Right forelimb (tissue), 1 donor: ENCODE results near the gene TIMP2.
"Not testable (repeated sequence)": the region's sequence is repeated elsewhere in the genome, so short reads cannot be mapped to it uniquely, and the experiment has no call there.

Experiments used
- DNase-seq: peaks from one replicate; pipeline ENCODE4 v3.0.0-alpha.2; 2018

TIMP2 gene

DNA sequence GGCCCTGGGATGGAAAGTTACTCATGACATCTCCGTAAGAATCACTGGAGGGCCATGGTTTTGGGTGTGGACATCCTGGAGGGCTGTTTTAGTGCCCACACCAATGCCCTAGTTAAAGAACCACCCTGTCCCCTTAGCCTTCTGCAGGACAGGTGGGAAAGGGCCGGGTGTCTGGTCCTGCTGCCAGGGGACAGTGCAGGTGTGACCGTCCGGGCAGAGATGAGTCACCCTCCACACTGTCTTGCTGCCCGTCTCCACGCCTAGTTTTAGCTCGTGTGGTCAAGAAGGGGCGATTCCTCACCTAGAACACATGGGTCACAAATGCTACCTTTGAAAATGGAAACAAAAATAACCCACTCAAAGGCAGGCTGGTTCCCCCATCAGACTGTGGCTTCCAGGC is 39.2 kb downstream of the TIMP2 start:
- DNase-seq, result no peak

DNA sequence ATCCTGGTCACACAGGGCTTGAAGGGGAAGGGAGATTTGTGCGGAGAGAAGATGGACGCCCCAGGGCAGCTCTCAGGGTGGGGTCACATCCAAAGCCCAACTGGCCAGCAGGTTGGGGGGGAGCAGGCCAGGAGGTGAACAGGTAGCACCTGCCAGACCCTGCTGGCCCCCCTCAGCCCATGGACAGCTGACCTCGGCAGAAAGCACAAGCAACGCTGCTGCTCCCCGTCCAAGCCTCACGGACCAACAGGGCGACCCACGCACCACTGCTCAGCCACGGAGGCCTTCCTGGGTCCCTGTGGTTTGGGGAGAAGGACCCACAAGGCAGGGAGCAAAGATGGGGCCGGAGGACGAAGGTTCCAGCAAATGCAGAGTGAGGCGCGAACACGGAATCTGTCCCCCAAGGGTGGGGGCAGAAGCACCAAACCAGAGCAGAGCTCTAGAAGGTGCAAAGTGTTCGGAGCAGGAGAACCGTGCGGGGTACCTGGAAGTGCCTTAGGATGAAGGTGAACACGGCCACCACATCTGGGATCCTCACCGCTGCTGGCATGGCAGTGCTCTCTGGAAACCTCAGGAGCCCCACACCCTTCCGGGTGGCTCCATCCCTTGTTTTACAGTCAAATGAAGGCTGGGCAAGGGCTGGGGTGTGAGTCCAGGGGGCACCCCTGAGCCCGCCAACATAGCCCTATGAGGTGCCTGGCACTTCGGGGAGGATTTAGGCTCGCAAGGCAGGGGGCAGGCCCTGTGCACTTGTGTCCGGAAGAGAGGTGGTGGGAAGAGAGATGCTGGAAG is 40.1 kb downstream of the TIMP2 start:
- DNase-seq, result no peak

DNA sequence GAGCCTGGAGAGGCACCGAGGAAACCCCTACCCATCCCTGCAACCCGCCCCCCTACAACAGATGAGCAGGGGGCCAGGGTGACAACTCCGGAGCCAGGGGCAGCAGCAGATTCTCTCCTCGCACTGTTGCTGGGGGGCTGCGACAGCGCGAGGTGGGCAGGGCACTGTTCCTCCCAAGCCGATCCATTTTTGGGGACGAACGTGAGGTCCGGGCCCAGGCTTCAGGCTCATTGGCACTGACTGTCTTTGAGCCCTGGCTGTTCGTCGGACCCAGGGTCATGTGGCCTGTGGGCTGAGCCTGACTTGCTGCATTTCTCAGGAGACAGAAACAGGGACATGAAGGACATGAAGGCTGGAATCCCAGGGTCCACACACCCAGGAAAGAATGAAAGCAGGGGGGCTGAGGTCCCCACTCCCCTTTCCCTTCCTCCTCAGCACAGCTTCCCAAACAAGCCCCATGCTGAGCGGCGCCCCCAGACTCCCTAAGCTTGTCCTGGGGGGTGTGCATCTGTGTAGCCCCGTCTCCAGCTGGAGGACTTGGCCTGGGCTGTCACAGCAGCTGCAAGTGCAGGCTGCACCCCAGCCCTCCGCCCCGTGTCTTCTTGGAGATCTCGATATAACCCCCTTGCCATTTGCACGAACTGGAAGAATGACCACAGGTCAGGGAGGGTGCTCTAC is 40.9 kb downstream of the TIMP2 start:
- peak; percentile 70 for DNase-seq

DNA sequence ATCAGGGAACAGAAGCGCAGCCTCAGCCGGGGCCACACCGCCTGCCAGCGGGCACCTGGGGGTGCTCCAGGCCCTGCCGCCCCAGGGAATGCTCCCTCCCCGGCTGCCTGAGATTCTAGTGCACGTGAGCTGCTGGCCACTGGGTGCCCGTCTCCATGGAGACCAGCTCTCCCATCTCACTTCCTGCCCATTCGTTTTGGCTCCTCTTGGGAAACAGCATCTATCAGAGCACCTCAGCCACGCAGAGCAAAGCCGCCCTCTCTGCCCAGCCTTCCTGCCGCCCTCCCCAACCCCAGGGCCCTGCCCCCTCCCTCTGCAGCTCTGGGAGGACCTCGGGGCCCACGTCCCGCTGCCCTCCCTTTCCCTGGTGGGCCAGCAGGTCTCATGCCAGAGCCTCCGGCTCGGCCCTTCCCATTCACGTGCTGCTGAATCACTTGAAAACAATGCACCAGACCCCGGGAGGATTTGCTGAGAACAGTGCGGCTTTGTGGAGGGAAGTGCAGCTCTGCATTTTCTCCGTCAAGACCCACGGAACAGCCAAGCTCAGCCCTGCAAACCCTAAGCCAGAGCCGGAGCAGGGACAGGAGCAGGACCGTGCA is 41.6 kb downstream of the TIMP2 start:
- peak; percentile 84 for DNase-seq

DNA sequence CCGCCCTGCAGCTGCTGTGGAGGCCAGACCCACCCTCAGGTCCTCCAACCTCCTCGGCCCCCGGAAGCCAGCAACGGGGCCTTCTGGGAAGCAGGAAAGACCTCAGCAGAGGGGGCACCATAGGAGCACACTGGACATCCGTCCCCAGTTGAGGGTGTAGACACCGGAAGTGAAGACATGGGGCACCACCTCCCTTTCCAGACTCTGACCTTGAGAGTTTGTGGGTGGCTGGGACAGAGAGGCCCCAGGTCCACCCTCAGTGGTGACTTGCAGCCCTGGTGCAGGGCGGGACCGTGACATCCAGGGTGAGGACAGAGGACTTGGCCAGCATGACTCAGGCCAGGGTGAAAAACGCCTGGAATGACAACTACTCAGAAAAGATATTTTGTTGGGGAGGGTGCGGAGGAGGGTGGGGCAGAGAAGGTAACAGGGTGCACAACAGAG is 42.1 kb downstream of the TIMP2 start:
- peak; percentile 76 for DNase-seq

DNA sequence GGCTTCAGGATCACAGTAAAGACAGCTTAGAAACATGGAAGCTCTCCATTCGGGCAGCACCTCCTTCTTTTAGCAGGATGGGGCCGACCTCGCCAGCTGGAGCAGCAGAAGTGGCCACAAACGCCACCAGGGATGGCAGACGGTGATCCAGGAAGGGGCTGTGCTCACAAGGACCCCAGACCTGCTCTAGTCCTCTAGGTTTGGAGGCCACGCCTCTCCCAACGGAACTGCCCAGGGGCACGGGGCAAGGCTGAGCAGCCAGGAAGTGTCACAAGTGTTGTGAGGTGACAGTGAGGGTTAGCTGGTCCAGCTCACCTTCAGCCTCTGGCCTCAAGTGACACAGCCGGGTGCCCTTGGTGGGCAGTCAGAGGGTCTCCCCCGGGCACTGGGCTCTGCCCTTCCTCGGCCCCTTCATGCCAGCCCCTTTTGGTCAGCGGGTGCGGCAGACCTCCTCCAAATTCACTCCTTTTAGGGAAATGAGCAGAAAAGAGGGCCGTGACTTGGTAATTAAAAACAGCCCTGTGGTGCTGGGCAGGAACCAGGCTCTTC is 42.6 kb downstream of the TIMP2 start:
- no peak for DNase-seq

DNA sequence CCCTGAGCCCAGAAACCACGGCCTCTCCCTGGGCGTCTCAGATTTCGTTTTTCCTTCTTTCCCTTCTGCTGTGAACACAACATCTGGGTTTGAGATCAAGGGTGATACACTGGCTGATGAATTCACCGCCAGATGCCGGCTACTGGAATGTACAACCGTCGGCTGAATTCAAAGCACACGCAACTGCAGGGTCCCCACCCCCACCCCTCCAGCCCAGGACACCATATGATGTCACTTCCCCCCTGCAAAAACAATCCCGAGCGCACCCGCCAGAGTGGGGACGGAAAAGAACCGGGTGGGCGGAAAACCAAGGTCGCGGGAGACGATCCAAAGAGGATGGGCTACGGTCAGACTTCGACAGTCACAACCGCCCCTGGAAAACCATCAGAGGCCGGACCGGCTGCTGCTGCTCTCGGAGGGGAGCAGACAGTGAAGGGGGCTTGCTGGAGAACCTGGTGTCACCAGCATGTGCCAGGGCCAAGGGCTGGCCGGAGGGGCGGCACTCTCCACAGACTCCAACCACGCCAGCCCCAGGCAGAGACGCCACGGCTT is 45.5 kb downstream of the TIMP2 start:
- peak; percentile 94 for DNase-seq

DNA sequence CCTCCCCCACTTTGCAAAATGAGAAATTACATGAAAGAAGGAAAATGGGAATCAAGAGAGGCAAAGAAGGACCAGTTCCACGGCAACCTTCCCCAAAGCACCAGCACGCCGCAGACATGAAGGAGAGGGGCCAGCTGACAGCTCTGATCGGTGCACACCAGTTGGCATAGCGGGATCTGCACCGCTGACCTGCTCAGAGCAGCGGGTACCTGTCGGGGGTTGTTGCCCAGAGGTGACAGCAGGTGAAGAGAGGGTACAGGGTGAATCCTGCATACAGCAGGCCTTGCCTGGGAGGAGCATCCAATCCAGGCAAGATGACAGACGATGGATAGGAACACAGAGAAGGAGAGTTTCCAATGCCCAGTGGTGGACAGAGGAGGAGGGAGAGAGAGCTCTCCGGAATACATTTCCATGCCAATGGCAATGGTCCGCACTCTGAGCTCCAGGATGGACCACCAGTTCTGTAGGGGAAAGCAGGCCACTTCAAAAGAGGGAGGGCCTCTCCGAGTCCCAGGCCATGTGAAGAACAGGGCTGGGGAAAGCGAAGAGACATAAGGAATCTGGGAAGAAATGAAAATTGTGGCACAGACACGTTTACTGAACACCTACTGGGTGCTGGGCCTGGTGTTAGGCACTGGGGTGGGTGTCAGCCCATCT is 46.2 kb downstream of the TIMP2 start:
- no peak for DNase-seq

DNA sequence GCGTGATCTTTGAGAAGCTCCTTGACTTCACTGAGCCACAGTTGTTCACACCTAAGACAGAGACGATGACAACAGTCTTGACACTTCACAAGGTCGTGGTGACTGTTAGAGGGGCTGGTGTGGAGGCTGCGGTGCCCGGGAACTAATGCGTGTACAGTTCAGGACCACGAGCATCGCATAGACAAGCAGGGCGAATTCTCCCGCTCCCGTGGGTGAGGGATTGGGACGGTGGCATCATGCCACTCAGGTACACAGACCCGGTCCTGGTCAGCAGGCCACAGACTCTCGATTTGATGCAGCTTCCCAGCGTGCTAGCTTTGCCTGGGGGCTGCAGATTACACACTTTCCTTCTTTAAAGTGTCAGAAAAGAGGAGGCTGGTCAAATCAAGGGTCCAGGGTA is 46.9 kb downstream of the TIMP2 start:
- DNase-seq, result no peak

DNA sequence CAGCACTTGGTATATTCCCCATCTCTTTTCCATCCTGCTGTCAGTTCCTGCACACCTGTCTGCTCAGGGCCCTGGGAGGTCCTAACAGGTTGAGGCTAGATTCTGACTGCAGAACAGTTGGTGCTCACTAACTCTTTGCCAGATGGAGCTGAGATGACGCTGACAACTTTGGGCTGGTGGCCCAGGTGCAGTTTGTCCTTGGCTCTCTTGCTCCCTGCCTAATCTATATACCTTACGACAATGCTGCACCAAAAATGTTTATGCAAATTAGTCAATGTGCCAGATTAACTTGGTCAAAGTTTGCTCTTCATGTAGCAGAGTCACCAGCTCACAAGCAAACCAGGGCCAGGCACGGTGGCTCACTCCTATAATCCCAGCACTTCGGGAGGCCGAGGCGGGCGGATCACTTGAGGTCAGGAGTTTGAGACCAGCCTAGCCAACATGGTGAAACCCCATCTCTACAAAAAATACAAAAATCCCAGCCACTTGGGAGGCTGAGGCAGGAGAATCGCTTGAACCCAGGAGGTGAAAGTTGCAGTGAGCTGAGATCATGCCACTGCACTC is 48.2 kb downstream of the TIMP2 start:
- DNase-seq, result not testable (repeated sequence)

DNA sequence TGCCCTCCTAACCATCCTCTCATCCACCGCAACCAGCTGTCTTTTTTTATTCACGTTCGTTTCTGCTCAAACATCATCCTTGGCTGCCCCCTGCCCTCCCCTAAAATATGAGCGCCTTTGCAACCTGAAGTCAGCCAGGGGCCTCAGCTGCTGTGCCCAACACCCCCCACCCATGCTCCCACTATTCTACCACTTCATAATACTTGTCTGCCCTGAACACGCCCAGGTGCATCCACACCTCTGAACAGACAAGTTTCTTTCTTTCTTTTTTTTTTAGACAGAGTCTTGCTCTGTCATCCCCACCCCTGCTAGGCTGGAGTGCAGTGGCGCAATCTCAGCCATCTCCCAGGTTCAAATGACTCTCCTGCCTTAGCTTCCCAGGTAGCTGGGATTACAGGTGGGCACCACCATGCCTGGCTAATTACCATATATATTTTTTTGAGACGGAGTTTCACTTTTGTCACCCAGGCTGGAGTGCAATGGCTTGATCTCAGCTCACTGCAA is 49.0 kb downstream of the TIMP2 start:
- no peak for DNase-seq

DNA sequence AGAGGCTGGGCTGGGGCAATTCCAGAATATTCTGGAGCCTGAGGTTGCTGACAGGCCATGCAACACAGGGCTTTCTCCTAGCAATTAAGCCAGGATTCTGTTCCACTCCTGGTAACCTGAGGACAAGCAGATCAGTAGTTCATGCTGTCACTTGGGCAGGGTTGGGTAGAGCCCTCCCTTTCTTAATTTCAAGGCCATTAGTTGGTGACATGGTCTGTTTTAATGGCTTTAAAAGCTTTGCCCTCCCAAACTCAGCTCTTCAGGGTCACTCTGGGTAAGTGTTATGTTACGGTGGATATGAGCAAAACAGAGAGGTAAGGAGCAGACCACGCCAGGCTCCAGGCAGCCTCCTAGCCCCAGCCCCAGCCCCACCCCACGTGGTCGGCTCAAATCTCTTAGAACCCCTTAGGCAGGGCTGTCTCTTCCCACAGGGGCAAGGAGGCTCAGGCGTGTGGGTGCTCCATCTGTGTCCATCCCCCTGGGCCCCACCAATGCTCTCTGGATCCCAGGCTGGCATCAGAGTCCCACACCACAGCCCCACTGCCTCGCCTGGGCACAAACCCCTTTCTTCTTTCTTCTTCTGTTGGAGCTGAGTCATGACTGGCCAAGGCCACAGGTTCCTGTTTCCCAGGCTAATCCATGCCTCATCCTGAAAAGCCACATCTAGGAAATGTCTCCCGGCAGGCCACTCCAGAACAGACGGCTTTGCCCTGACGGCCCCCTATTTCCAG is 49.7 kb downstream of the TIMP2 start:
- no peak for DNase-seq

DNA sequence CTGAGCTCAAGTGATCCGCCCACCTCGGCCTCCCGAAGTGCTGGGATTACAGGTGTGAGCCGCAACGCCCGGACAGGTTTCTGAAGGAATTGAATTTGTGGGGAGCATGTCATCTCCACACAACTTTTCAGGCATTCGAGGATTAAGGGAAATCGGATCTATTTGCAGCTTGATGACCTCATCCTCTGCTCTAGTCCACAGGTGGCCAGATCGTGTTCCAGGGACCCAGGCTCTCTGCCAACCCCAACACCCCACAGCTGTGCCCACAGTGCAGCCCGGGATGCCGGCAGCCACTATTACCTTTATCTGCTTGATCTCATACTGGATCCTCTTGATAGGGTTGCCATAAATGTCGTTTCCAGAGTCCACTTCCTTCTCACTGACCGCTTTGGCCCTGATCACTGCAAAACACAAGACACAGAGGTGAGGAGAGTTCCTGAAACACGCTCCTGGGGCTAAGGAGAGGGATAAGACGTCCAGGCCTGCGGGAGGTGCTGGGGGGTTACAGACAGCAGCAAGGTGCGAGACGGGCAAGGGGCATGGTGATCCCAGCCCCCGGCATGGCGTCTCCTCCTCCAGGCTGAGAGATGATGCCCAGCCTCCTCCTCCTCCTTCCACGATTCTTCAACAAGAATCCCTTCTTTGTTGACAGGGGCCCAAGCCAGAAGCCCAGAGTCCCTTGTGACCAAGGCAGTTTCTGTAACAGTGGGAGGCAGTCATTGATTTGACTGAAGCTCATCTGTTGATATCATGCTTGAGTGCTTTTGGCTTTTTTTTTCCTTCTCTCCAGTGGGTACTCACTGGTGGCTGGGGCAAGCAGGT is 51.5 kb downstream of the TIMP2 start:
- no peak for DNase-seq

DNA sequence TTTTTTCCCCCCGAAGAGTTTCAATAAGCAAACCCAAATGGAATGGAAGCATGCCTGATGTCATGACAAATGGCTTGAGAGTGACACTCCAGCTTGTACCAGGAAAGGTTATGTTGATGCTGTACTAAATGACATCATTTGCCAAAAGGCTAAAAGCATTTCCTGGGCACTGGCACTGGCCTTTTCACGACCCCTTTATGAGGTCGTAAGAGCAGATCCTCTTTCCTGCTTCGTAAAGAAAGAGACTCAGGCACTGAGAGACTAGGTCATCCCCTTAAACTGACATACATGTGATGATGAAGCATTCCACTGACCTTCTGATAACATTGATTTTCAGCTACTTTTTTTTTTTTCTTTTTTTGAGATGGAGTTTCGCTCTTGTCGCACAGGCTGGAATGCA is 52.7 kb downstream of the TIMP2 start:
- no peak for DNase-seq

DNA sequence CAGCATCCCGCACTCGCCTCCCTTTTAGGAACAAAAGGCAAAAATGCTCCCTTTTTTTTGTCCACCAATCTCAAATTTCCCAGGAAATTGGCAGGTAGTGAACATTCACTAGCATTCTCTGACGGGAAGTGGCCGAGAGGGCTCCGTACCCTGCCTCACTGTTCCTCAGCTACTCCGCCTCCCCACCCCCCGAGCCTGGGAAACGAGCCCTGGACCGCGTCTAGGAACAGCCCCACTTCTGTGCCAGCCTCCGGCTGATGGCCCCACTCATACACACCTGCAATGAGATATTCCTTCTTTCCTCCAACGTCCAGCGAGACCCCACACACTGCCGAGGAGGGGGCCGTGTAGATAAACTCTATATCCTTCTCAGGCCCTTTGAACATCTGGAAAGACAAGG is 54.6 kb downstream of the TIMP2 start:
- DNase-seq, result no peak

DNA sequence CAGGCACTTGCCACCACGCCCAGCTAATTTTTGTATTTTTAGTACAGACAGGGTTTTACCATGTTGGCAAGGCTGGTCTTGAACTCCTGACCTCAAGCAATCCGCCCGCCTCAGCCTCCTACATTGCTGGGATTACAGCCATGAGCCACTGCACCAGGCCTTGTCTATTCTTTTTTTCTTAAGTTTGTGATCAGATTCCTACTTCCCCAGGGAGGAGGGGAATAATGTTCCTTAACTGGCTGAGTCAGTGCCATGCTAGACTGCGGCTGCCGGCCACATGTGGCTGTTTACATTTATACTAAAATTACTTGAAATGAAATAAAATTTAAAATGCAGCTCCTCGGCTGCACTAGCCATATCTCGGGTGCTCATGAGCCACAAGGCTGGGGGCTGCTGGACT is 56.8 kb downstream of the TIMP2 start:
- DNase-seq, result no peak

DNA sequence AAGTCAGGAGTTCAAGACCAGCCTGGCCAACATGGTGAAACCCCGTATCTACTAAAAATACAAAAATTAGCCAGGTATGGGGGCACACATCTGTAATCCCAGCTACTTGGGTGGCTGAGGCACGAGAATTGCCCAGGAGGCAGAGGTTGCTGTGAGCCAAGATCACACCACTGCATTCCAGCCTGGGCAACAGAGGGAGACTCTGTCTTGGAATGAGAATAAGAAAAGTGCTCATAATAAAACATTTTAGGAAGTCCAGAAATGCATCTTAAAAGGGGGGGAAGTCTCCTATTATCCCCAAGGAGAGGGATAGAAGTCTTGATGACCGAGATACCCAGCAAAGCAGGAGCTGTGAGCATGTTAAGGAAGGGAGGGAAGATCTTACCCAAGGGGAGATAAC is 58.1 kb downstream of the TIMP2 start:
- DNase-seq, result not testable (repeated sequence)

DNA sequence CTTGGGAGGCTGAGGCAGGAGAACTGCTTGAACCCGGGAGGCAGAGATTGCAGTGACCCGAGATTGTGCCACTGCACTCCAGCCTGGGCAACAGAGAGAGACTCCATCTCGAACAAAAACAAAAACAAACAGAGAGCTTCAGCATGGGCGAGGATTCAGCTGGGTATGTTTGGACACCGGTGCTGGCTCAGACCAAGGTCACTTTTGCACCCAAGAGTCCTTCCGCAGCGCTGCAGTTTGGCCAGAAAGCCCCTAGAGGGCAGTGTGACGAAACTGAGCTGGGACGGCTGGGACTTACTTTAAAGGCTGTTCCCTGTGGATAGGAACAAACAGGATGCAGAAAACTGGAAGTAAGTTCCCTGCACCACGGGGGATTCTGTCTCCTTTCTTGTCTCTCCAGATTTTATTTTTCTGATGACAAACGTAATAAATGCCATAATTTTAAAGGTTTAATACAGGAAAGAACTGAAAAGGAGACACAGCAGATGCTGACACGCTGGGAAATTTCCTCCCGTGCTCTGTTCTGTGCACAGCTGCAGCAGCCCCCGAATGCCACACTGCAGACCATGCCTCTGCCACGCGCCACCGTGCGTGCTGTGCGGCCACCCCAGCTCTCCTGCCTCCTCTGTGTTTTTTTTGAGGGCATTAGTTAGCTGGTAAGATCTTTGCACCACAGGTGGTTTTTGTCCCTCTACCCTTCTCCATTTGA is 59.4 kb downstream of the TIMP2 start:
- DNase-seq, result peak; percentile 87

DNA sequence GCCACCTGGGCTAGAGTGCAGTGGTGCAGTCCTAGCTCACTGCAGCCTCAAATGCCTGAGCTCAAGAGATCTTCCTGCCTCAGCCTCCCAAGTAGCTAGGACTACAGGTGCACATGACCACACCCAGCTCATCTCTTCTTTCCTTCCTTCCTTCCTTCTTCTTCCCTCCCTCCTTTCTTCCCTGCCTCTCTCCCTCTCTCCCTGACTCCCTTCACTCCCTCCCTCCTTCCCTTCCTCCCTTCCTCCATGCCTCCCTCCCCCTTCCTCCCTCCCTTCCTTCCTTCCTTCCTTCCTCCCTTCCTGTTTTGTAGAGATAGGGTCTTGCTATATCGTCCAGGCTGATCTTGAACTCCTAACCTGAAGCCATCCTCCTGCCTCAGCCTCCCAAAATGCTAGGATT is 61.1 kb downstream of the TIMP2 start:
- no peak for DNase-seq
